ENCODE data around the gene TNFRSF12A. TPM values are rescaled to one million over a fixed set of nuclear protein-coding genes. Genes with fewer than 3 reads are reported as not detected.
A peak's percentile ranks its signal among the peaks of the same experiment; 100 is the strongest.

TNFRSF12A gene
- total and polyA plus RNA-seq, 9 of the 15 experiments (the other 6 are each of a cell fraction or from before 2014, with no cell fraction given), result 0.41 to 61.8 (median 26.5) TPM

GRCh38 chr16:3004781-3005284 is 15.3 kb upstream of the TNFRSF12A start (continued):
- TF ChIP-seq MYNN (IDR thresholded peaks at IDR 0.05) (0 out of 2 replicates have a peak, but pooled peaks have one; percentile 47), MYNN (CRISPR knock-in tag; IDR thresholded peaks at IDR 0.05) (no peak), DDX20 (tag; IDR thresholded peaks at IDR 0.05; ENCODE audit: low read depth) (no peak), NBN (IDR thresholded peaks at IDR 0.05; ENCODE audit: low read depth) (0 out of 2 replicates have a peak, but pooled peaks have one; percentile 37), SMARCA4 (IDR thresholded peaks at IDR 0.05) (peak; percentile 57), ESRRA (IDR thresholded peaks at IDR 0.05; ENCODE audit: borderline replicate concordance, low read depth) (peak; percentile 8; the same call in 1 of the 2 replicates), MTA1 (IDR thresholded peaks at IDR 0.05; ENCODE audit: borderline replicate concordance) (peak; percentile 57; the same call in 1 of the 2 replicates), JUND (IDR thresholded peaks at IDR 0.05; ENCODE audit: borderline replicate concordance, low read depth, low read length) (peak; percentile 6; the same call in 1 of the 2 replicates), JUND (tag; IDR thresholded peaks at IDR 0.05; ENCODE audit: borderline replicate concordance, low read depth, low read length) (no peak), SP1 (CRISPR knock-in tag; IDR thresholded peaks at IDR 0.05) (peak; percentile 32; the same call in 1 of the 2 replicates), HDAC2 (IDR thresholded peaks at IDR 0.05) (no peak), SOX6 (IDR thresholded peaks at IDR 0.05) (no peak), HNRNPUL1 (IDR thresholded peaks at IDR 0.05; ENCODE audit: low read length) (no peak), ZNF217 (CRISPR knock-in tag; IDR thresholded peaks at IDR 0.05) (no peak), RCOR1 (IDR thresholded peaks at IDR 0.05; ENCODE audit: borderline replicate concordance in 1 of 2, low read depth in 2 of 2, low read length in 2 of 2) (0 out of 4 replicates have a peak, but pooled peaks of 1 of the 2 experiments have one; percentile 3), KLF6 (CRISPR knock-in tag; IDR thresholded peaks at IDR 0.05; ENCODE audit: borderline replicate concordance) (peak; percentile 28; the same call in 1 of the 2 replicates), SMAD4 (CRISPR knock-in tag; conservative IDR thresholded peaks at IDR 0.05) (peak; percentile 58), RAD51 (IDR thresholded peaks at IDR 0.05; ENCODE audit: borderline replicate concordance, low read depth) (peak; percentile 53; the same call in 1 of the 2 replicates), FOSL1 (tag; conservative IDR thresholded peaks at IDR 0.05) (peak; percentile 32; the same call in 1 of the 2 replicates), POLR2A (conservative IDR thresholded peaks at IDR 0.05) (peak; percentile 70), MXI1 (IDR thresholded peaks at IDR 0.05; ENCODE audit: low read depth, low read length) (no peak), NR2C1 (IDR thresholded peaks at IDR 0.05) (no peak), NR2C1 (tag; IDR thresholded peaks at IDR 0.05) (peak; percentile 39; the same call in 1 of the 2 replicates), NFE2 (IDR thresholded peaks at IDR 0.05; ENCODE audit: low read depth) (peak; percentile 51), PHF8 (IDR thresholded peaks at IDR 0.05; ENCODE audit: borderline replicate concordance, low read length) (peak; percentile 35; the same call in 1 of the 2 replicates)
- TF ChIP-seq, protein P1, sequence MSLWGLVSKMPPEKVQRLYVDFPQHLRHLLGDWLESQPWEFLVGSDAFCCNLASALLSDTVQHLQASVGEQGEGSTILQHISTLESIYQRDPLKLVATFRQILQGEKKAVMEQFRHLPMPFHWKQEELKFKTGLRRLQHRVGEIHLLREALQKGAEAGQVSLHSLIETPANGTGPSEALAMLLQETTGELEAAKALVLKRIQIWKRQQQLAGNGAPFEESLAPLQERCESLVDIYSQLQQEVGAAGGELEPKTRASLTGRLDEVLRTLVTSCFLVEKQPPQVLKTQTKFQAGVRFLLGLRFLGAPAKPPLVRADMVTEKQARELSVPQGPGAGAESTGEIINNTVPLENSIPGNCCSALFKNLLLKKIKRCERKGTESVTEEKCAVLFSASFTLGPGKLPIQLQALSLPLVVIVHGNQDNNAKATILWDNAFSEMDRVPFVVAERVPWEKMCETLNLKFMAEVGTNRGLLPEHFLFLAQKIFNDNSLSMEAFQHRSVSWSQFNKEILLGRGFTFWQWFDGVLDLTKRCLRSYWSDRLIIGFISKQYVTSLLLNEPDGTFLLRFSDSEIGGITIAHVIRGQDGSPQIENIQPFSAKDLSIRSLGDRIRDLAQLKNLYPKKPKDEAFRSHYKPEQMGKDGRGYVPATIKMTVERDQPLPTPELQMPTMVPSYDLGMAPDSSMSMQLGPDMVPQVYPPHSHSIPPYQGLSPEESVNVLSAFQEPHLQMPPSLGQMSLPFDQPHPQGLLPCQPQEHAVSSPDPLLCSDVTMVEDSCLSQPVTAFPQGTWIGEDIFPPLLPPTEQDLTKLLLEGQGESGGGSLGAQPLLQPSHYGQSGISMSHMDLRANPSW (CRISPR knock-in tag; IDR thresholded peaks at IDR 0.05), result no peak

Data from K562 (cell line).